GM10248 (cell line): ENCODE measurements around the gene LAMB4.

ENCODE experiments used
- CTCF ChIA-PET: fragments of 300-600 bp; sonication (Branson Sonifier 250); formaldehyde crosslinking; extraction: SDS; loops from one replicate; lab custom pipeline; 2021; ENCODE audit warnings: antibody characterized with exemption; lab: Yijun Ruan, JAX
- POLR2A ChIA-PET: fragments of 350-650 bp; sonication (Branson Sonifier 250); formaldehyde crosslinking; extraction: SDS; loops from one replicate; lab custom pipeline; 2020; ENCODE audit warnings: antibody characterized with exemption; lab: Yijun Ruan, JAX
- DNase-seq: peaks from one replicate; pipeline ENCODE4 v3.0.0; 2012; ENCODE audit errors: extremely low spot score
- CTCF ChIP-seq: IDR thresholded peaks from 2 replicates; pipeline ENCODE4 v1.5.1; 2012; ENCODE audit warnings: mild to moderate bottlenecking, low read depth; ENCODE audit errors: extremely low read depth, missing control alignments, control extremely low read depth

Gene LAMB4

DNA sequence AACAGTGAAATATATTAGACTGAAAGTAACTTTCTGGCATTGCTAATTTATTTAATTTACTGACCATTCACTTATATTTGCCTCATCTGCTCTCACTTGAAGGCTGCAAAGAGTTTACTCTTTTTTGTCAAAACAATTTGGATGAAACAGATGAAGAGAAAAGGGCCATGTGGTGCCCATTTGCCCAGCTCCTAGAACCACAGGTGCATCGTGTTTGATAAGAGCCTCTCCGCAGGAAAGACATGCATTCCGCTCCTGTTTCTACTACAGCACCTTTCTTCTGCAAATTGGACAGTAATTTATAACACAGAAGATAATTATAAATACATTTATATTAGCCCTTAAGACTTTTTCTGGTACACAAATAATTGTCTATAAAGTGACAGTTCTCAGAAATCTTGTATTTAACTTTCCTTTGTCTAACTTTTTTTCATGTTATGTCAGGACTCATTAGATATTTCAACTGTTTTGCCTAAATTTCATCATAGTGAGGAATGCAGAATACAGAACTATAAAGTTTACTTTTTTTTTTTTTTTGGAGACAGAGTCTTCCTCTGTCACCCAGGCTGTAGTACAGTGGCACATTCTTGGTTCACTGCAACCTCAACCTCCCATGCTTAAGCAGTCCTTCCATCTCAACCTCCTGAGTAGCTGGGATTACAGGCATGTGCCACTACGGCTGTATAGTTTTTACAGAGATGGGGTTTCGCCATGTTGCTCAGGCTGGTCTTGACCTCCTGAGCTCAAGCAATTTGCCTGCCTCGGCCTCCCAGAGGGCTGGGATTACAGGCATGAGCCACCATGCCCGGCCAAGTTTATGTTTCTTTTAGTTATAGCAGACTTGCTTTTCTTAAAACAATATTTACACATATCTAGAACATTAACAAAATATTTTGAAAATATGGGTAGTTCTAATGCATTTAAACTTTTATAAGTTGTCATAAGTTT, 869 bp downstream of the LAMB4 start:
- no peak for TF ChIP-seq CTCF
- ChIA-PET POLR2A (no interaction called here), CTCF (interaction anchor here (1.9 to 10.9 kb wide), 3 partner anchors 8 to 17 kb away, joined by 4 to 107 read pairs (median 19); no protein-coding TSS in a partner anchor)
- no peak for DNase-seq

DNA sequence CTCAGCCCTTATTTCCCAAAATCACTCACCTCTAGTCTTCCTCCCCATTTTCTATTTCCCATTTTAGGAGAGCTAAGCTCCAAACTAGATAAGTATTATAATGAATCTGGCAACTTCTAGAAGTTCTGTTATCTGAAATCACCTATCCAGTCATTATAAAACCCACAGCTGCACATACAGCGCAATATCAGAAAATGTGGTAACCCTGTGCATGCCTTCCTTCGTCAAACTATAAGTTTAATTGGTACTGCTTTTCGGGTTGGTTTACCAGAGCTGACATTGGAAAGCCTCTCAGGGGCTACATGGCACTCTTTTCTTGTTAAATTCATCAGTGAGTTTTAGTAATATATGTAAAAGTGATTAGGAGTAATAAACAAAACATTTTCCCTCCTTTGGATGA, 1.6 kb downstream of the LAMB4 start:
- POLR2A ChIA-PET = no interaction called here
- DNase-seq = no peak
- CTCF ChIA-PET = interaction anchor here (0.8 to 10.9 kb wide), 4 partner anchors 8 to 17 kb away, joined by 3 to 107 read pairs (median 12); no protein-coding TSS in a partner anchor
- TF ChIP-seq CTCF = no peak

DNA sequence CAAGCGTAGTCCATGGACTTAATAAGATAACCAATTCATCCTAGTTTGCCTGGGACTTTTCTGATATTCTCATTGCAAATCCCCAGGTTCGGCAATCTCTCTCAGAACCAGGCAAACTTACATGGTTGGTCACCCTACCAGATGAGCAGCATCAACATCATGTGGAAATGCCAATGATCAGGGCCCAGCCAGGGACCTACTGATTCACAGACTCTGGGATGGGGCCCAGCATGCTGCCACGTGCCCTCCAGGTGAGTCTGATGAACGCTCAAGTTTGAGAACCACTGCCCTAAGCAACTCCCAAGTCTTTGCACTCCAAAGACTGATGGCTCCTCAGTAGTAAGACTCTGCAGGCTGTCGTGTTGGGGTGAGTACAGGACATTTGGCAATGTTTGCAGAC, 2.7 kb downstream of the LAMB4 start:
- CTCF ChIA-PET = no interaction called here
- POLR2A ChIA-PET = no interaction called here

DNA sequence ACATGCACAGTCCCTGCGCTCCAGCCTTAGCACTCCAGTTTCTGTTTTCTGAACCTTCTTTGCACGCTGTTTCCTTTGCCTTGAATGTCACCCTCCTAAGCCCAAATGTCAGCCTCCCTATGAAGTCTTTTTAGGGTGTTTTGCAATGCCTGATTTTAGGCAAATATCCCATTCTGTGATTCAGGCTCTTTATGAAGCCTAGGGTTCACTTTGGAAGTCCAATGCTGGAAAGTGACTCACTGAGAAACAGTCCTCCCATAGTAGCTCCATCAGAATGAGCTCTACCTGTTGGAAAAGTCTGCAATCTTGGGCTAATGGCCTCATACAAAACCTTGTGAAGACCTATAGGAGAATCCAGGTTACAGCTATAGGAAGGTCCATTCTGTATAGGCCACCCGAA, 5.3 kb downstream of the LAMB4 start:
- CTCF ChIA-PET = interaction anchor here (1.1 to 2.6 kb wide), 5 partner anchors 11 to 21 kb away, joined by 3 to 22 read pairs (median 3); no protein-coding TSS in a partner anchor
- TF ChIP-seq CTCF = no peak

More for the DNA sequence above, 2.7 kb downstream of the LAMB4 start:
- DNase-seq = no peak
- TF ChIP-seq CTCF = no peak

GRCh38 chr7:108122181-108122580, 8.0 kb downstream of the LAMB4 start:
- ChIA-PET POLR2A (no interaction called here), CTCF (interaction anchor here (0.9 to 4.0 kb wide), 7 partner anchors 8 to 24 kb away, joined by 3 to 41 read pairs (median 7); no protein-coding TSS in a partner anchor)
- DNase-seq = no peak
- TF ChIP-seq CTCF = no peak

More for the DNA sequence above, 5.3 kb downstream of the LAMB4 start:
- POLR2A ChIA-PET = interaction anchor here (1.0 kb wide), 1 partner anchor 9 kb away, joined by 3 read pairs; no protein-coding TSS in a partner anchor
- DNase-seq = no peak

DNA sequence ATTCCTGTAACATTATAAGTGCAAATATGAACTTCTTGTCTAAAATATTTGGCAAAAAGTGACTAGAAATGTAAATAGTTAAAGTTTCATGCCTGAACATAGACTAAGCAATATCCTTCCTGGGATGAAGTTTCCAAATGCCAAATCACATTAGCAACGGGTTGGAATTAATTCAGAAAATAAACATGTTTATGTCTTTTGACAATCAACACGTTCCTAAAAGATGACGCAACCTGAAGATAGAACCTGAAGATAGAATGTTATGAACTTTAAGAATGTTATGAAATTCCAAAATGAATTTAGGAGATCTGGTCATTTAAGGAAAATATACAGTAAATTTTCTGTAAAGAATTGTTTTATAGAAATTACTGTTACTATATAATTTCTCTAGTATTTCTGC, 9.2 kb downstream of the LAMB4 start:
- DNase-seq = no peak
- no peak for TF ChIP-seq CTCF
- POLR2A ChIA-PET = no interaction called here
- CTCF ChIA-PET = interaction anchor here (0.7 to 4.0 kb wide), 6 partner anchors 8 to 25 kb away, joined by 3 to 41 read pairs (median 6); partner anchors contain the start of gene LAMB4
